Stimulated activated naive B cell treated with anti-CD40 and anti-IgM and Interleukin-4, amounts not matched to agents 10 μg/mL and 1 μg/mL and 100 μg/mL, for 72 hours (primary cell): ENCODE results near the gene C1QTNF2.
A peak's percentile ranks its signal among the peaks of the same experiment; 100 is the strongest.

Experiments used
- ATAC-seq, 2 donors: fragments of 150-1000 bp; cut with Tn5 transposase; replicated peaks; 2 replicates each; pipeline ENCODE4 v1.10.0; 2021; ENCODE audit warnings: moderate library complexity in 1 of 2
- DNase-seq: peaks from one replicate; pipeline ENCODE4 v3.0.0; 2021
- H3K27ac Mint-ChIP-seq: one replicate; pipeline ENCODE4 v1.8.0; 2022; ENCODE audit warnings: mild to moderate bottlenecking, mixed read lengths
- H3K27me3 Mint-ChIP-seq, 2 donors: one replicate each; pipeline ENCODE4 v1.8.0; 2022; ENCODE audit warnings: mixed read lengths in 2 of 2
- H3K36me3 Mint-ChIP-seq, 2 donors: one replicate each; pipeline ENCODE4 v1.8.0; 2022; ENCODE audit warnings: mixed read lengths in 2 of 2, mild to moderate bottlenecking in 1 of 2
- H3K4me1 Mint-ChIP-seq, 2 donors: one replicate each; pipeline ENCODE4 v1.8.0; 2022; ENCODE audit warnings: mixed read lengths in 2 of 2, mild to moderate bottlenecking in 1 of 2
- H3K4me3 Mint-ChIP-seq, 2 donors: one replicate each; pipeline ENCODE4 v1.8.0; 2022; ENCODE audit warnings: mild to moderate bottlenecking in 2 of 2, mixed read lengths in 2 of 2, moderate library complexity in 1 of 2
- H3K9me3 Mint-ChIP-seq, 2 donors: one replicate each; pipeline ENCODE4 v1.8.0; 2022; ENCODE audit warnings: mixed read lengths in 2 of 2, mild to moderate bottlenecking in 1 of 2

The C1QTNF2 gene

GRCh38 chr5:160369990-160370712, at the start of gene C1QTNF2:
TSS of gene C1QTNF2 (minus strand) at chr5:160370626. CDS start at chr5:160355011, 15,615 bp downstream.
- H3K9me3 Mint-ChIP-seq = no peaks in the 10 kb centered on the region
- no peak for DNase-seq
- H3K4me1 Mint-ChIP-seq = peaks cover 9 to 13% of the 10 kb centered on the region in 2 donors
- peak; percentile 68 to 74 for ATAC-seq
- peaks cover 66 to 68% of the 10 kb centered on the region in 2 donors for H3K27me3 Mint-ChIP-seq
- H3K27ac Mint-ChIP-seq = no peak within 1 kb of the TSS
- peak within 1 kb of the TSS; percentile 65 to 82 for H3K4me3 Mint-ChIP-seq
- H3K36me3 Mint-ChIP-seq = no peaks in the 10 kb centered on the region

- no peaks in the 10 kb centered on the region for H3K9me3 Mint-ChIP-seq
- H3K36me3 Mint-ChIP-seq = peaks cover 10 to 12% of the 10 kb centered on the region in 2 donors
- peak overlapping the region; percentile 94 for H3K27ac Mint-ChIP-seq
These were observed 49.8 kb upstream of the C1QTNF2 start for GRCh38 chr5:160420331-160420610.

DNA sequence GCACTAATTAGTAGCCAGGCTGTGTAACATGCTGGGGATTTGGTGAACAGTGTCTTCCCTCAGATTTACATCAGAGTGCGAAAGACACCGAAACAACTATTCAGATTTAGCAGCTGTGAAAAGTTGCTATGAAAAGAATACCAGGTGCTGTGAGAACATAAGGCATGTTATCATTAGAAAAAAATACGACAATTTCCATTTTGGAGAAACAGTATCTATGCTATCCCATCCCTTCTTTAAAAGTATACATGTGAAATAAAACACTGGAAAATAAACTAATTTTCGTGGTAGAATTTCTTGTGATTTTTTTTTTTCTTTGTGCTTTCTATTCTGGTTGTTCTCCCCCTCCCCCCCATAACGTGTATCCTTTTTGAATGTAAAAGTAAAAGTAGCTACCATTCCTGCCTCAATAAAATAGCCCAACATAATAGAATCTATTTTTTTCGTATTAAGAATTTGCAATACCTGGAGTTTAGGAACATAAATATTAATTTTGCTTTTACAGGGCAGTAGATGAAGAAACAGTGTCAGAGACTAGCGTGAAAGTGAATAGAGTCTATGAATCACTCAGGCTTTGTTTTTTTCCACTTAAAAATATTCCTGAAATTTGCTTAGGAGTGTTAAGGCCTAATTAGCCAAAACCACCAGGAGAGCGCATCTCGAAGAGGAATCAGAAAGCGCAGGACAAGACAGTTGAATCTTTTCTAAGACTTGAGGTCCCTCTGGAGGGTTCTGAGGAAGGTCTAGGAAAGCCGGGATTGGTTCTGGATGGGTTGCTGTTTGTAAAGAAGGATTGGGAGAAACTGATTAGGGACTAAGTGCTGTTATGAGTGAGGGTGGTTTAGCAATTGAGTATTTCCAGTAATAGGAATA, 49.3 kb upstream of the C1QTNF2 start:
- no peaks in the 10 kb centered on the region for H3K9me3 Mint-ChIP-seq
- no peak for ATAC-seq
- DNase-seq = no peak
- peaks cover 10 to 12% of the 10 kb centered on the region in 2 donors for H3K36me3 Mint-ChIP-seq
- H3K4me3 Mint-ChIP-seq = peak overlapping the region; percentile 91 to 100
- H3K27ac Mint-ChIP-seq = peak overlapping the region; percentile 94
- no peaks in the 10 kb centered on the region for H3K27me3 Mint-ChIP-seq
- peaks cover 32 to 64% of the 10 kb centered on the region in 2 donors for H3K4me1 Mint-ChIP-seq

More at GRCh38 chr5:160420331-160420610, 49.8 kb upstream of the C1QTNF2 start:
- ATAC-seq (no peak), DNase-seq (no peak)
- Mint-ChIP-seq H3K4me3 (peak overlapping the region; percentile 91 to 100), H3K27me3 (no peaks in the 10 kb centered on the region), H3K4me1 (peaks cover 35 to 69% of the 10 kb centered on the region in 2 donors)

- DNase-seq (peak; percentile 93), ATAC-seq (peak; percentile 87 to 88)
- Mint-ChIP-seq H3K4me1 (peaks cover 28 to 62% of the 10 kb centered on the region in 2 donors), H3K27me3 (no peaks in the 10 kb centered on the region), H3K4me3 (peak within 1 kb of the TSS; percentile 91 to 100), H3K9me3 (no peaks in the 10 kb centered on the region), H3K27ac (peak within 1 kb of the TSS; percentile 94), H3K36me3 (peaks cover 7 to 9% of the 10 kb centered on the region in 2 donors)
These were observed 48.4 kb upstream of the C1QTNF2 start, which contains the start of gene SLU7 for GRCh38 chr5:160418561-160419457. TSS of gene SLU7 (minus strand) at chr5:160419081. CDS start at chr5:160415294, 3,787 bp downstream.

- H3K36me3 Mint-ChIP-seq = peaks cover 12 to 16% of the 10 kb centered on the region in 2 donors
These were observed 29.3 kb upstream of the C1QTNF2 start, which contains the start of gene FAM200C for GRCh38 chr5:160399402-160400353. TSS of gene FAM200C (minus strand) at chr5:160400054. CDS start at chr5:160395490, 4,564 bp downstream.

GRCh38 chr5:160398806-160399205, 28.4 kb upstream of the C1QTNF2 start:
- no peak for DNase-seq

More at GRCh38 chr5:160399402-160400353, 29.3 kb upstream of the C1QTNF2 start, which contains the start of gene FAM200C:
- Mint-ChIP-seq H3K4me3 (peak within 1 kb of the TSS; percentile 90 to 93), H3K27me3 (no peaks in the 10 kb centered on the region), H3K4me1 (peaks cover 5 to 6% of the 10 kb centered on the region in 2 donors), H3K9me3 (no peaks in the 10 kb centered on the region), H3K27ac (peak within 1 kb of the TSS; percentile 92)
- ATAC-seq (peak; percentile 89 to 92), DNase-seq (peak; percentile 71)

GRCh38 chr5:160397492-160397891, 27.1 kb upstream of the C1QTNF2 start:
- Mint-ChIP-seq H3K9me3 (no peaks in the 10 kb centered on the region), H3K4me3 (no peak overlapping the region), H3K4me1 (peaks cover 5 to 6% of the 10 kb centered on the region in 2 donors), H3K27ac (no peak overlapping the region), H3K27me3 (no peaks in the 10 kb centered on the region), H3K36me3 (peaks cover under 1 to 3% of the 10 kb centered on the region in 2 donors)
- DNase-seq (no peak), ATAC-seq (no peak)

More at GRCh38 chr5:160398806-160399205, 28.4 kb upstream of the C1QTNF2 start:
- no peaks in the 10 kb centered on the region for H3K27me3 Mint-ChIP-seq
- no peak overlapping the region for H3K27ac Mint-ChIP-seq
- H3K36me3 Mint-ChIP-seq = peaks cover 6 to 9% of the 10 kb centered on the region in 2 donors
- H3K9me3 Mint-ChIP-seq = no peaks in the 10 kb centered on the region
- ATAC-seq = no peak
- peaks cover 5 to 6% of the 10 kb centered on the region in 2 donors for H3K4me1 Mint-ChIP-seq
- H3K4me3 Mint-ChIP-seq = peak overlapping the region; percentile 90 to 93

GRCh38 chr5:160395111-160395510, 24.7 kb upstream of the C1QTNF2 start:
- ATAC-seq = no peak
- no peaks in the 10 kb centered on the region for H3K27me3 Mint-ChIP-seq
- peaks cover 3 to 5% of the 10 kb centered on the region in 2 donors for H3K4me1 Mint-ChIP-seq
- no peak for DNase-seq
- H3K36me3 Mint-ChIP-seq = peaks cover 0 to 2% of the 10 kb centered on the region in 2 donors
- H3K9me3 Mint-ChIP-seq = no peaks in the 10 kb centered on the region
- H3K27ac Mint-ChIP-seq = no peak overlapping the region
- H3K4me3 Mint-ChIP-seq = no peak overlapping the region

DNA sequence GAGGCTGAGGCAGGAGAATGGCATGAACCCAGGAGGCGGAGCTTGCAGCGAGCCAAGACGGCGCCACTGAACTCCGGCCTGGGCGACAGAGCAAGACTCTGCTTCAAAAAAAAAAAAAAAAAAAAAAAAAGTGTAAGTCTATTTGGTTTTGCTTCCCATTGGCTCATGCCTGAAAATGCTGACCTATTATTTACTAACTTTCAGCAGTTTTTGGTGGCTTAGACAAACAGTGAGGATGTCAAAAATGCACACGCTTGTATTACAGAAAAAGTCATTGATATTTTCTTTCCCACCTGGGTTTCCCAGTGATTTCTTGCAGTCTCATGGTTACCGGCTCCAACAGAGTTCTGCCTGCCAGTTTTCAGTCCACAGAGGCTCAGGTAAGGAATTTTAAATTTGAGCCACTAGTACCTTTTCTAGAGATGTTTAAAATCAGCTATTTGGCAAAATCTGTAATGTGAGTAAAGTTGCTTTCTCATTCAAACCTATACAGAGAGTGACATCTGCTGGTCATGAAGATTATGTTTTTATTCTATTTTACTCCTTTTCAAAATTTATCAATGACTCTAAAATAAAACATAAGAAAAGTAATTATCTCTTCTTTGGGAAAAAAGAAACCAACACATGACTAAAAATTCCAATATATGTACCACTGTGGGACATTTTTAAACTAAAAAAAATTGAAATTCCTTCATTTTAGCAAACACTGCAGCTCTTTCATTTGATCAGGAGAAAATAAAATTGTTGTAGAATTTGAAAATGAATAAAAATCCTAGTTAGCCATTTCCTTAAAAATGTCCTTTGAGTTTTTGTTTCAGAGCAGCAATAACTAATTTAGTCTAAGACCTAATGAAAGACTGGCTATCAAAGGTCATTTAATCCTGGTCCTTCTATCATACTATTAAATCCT, 20.6 kb upstream of the C1QTNF2 start:
- DNase-seq (no peak), ATAC-seq (no peak)
- Mint-ChIP-seq H3K27ac (no peak overlapping the region), H3K9me3 (peaks cover 10 to 14% of the 10 kb centered on the region in 2 donors), H3K27me3 (no peaks in the 10 kb centered on the region), H3K36me3 (peaks cover 3 to 17% of the 10 kb centered on the region in 2 donors), H3K4me1 (no peaks in the 10 kb centered on the region), H3K4me3 (no peak overlapping the region)

- Mint-ChIP-seq H3K27me3 (no peaks in the 10 kb centered on the region), H3K27ac (no peak overlapping the region), H3K4me1 (peaks cover 4 to 9% of the 10 kb centered on the region in 2 donors), H3K9me3 (peaks cover 10 to 14% of the 10 kb centered on the region in 2 donors), H3K4me3 (no peak overlapping the region), H3K36me3 (peaks cover 3 to 17% of the 10 kb centered on the region in 2 donors)
- no peak for DNase-seq
- ATAC-seq = no peak
These were observed 17.0 kb upstream of the C1QTNF2 start for GRCh38 chr5:160387445-160387844.

- no peak for DNase-seq
- no peak for ATAC-seq
- H3K9me3 Mint-ChIP-seq = peaks cover 10 to 14% of the 10 kb centered on the region in 2 donors
- no peak overlapping the region for H3K27ac Mint-ChIP-seq
- peaks cover 3 to 17% of the 10 kb centered on the region in 2 donors for H3K36me3 Mint-ChIP-seq
- no peak overlapping the region for H3K4me3 Mint-ChIP-seq
- no peaks in the 10 kb centered on the region for H3K27me3 Mint-ChIP-seq
- H3K4me1 Mint-ChIP-seq = peaks cover 4 to 9% of the 10 kb centered on the region in 2 donors
These were observed 15.1 kb upstream of the C1QTNF2 start for GRCh38 chr5:160385496-160385895.

DNA sequence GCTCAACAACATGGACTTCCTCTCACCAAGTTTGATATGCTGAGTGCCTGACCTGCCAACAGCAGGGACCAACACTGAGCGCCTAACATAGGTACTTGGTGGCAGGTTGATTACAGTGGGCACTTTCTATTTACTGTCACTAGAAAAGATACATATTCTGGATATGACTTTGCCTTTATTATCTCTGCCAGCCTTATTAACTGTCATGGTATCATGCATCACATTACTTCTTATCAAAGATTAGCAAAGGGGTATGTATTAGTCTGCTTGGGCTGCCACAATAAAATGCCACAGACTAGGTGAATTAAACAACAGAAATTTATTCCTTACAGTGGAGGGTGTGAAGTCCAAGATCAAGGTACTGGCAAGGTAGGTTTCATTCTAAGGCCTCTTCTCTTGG, 14.3 kb upstream of the C1QTNF2 start:
- H3K9me3 Mint-ChIP-seq = peaks cover 10 to 14% of the 10 kb centered on the region in 2 donors

More for the DNA sequence above, 14.3 kb upstream of the C1QTNF2 start:
- H3K4me3 Mint-ChIP-seq = no peak overlapping the region
- ATAC-seq = no peak
- H3K36me3 Mint-ChIP-seq = peaks cover 3 to 17% of the 10 kb centered on the region in 2 donors
- H3K4me1 Mint-ChIP-seq = peaks cover 4 to 9% of the 10 kb centered on the region in 2 donors
- H3K27ac Mint-ChIP-seq = no peak overlapping the region
- no peak for DNase-seq
- peaks cover 0 to 3% of the 10 kb centered on the region in 2 donors for H3K27me3 Mint-ChIP-seq
